Activated CD4-positive, alpha-beta memory T cell treated with anti-CD3 and anti-CD28 coated beads for 36 hours (primary cell): ENCODE data around the gene ILDR1. TPM values are rescaled to one million over a fixed set of nuclear protein-coding genes. Genes with fewer than 3 reads are reported as not detected.

Source experiments
- CTCF ChIA-PET: fragments of 350-600 bp; sonication (Branson Sonifier 250); formaldehyde crosslinking; loops from one replicate; lab custom pipeline; 2021; ENCODE audit warnings: antibody characterized with exemption, inconsistent platforms; lab: Charles Lee
- POLR2A ChIA-PET: fragments of 350-600 bp; sonication (Branson Sonifier 250); formaldehyde crosslinking; loops from one replicate; lab custom pipeline; 2021; ENCODE audit warnings: antibody characterized with exemption; lab: Charles Lee
- DNase-seq: peaks from one replicate; pipeline ENCODE4 v3.0.0-alpha.2; 2020
- H3K27ac Mint-ChIP-seq: one replicate; pipeline ENCODE4 v1.8.0; 2021; ENCODE audit warnings: mixed read lengths
- H3K27me3 Mint-ChIP-seq: one replicate; pipeline ENCODE4 v1.8.0; 2021; ENCODE audit warnings: mixed read lengths
- H3K36me3 Mint-ChIP-seq: one replicate; pipeline ENCODE4 v1.8.0; 2021; ENCODE audit warnings: mixed read lengths
- H3K4me1 Mint-ChIP-seq: one replicate; pipeline ENCODE4 v1.8.0; 2021; ENCODE audit warnings: low read depth, mixed read lengths
- H3K4me3 Mint-ChIP-seq: one replicate; pipeline ENCODE4 v1.8.0; 2021; ENCODE audit warnings: mild to moderate bottlenecking, mixed read lengths
- H3K9me3 Mint-ChIP-seq: one replicate; pipeline ENCODE4 v1.8.0; 2021; ENCODE audit warnings: mixed read lengths
- intact Hi-C: fragments of 100-400 bp; cut with micrococcal nuclease; formaldehyde crosslinking; loops from one replicate; pipeline ENCODE4 v1.15.1; 2023
- total RNA-seq, 2 experiments: library from RNA; stranded (reverse); gene quantifications; one replicate each; pipeline ENCODE4 v1.2.3, GENCODE V29; 2021

Gene ILDR1
- total RNA-seq, 2 experiments from 2014 or later: 0.26 to 0.41 TPM

DNA sequence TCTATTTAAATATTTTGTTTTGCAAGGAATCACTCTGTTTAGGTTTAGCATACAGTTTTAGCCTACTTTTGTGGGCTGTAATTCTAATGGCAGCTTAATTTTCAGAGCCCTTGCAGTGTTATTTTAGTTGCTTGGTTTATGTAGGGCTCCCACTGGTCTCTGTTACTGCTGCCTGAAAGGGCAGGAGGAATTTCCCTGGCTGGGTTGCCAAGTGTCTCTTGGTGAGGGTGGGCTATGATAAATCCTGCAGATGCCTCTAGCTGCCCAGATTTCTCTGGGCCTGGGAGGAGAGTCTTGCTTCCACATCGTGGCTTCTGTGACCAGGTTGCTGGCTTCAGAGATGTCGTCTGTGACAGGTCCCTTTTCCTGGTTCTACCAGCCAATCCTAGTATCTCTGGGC lies 36.2 kb downstream of the ILDR1 start:
- Mint-ChIP-seq H3K9me3 (peaks cover 18% of the 10 kb centered on the region), H3K36me3 (peaks cover 8% of the 10 kb centered on the region), H3K27ac (no peak overlapping the region), H3K4me1 (peaks cover 4% of the 10 kb centered on the region), H3K27me3 (peaks cover 5% of the 10 kb centered on the region), H3K4me3 (no peak overlapping the region)
- no peak for DNase-seq
- intact Hi-C loops: no loop called here
- ChIA-PET CTCF (no interaction called here), POLR2A (no interaction called here)

DNA sequence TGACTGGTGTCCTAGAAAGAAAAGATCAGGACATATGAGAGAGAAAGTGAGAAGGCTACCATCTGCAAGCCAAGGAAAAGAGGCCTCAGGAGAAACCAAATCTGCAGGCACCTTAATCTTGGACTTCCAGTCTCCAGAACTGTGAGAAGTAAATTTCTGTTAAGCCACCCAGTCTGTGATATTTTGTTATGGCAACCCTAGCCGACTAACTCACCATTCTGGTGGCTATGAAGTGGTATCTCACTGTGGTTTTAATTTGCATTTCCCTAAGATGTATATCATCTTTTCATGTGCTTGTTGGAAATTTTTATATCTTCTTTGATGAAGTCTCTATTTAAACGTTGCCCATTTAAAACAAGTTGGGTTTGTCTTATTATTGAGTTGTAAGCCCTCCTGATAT lies 40.6 kb downstream of the ILDR1 start:
- intact Hi-C loops: no loop called here
- no peaks in the 10 kb centered on the region for H3K4me1 Mint-ChIP-seq
- POLR2A ChIA-PET: no interaction called here

DNA sequence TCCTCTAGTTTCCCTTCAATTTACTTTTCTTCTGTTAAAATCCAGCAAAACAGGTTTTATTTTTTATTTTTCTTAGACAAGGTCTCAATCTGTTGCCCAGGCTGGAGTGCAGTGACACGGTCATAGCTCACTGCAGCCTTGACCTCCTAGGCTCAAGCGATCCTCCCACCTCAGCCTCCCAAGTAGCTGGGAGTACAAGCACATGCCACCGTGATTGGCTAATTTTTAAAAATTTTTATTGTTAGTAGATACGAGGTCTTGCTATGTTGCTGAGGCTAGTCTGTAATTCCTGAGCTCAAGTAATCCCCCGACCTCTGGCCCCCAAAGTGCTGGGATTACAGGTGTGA lies 41.6 kb downstream of the ILDR1 start:
- intact Hi-C loops: no loop called here
- no peak for DNase-seq
- CTCF ChIA-PET: interaction anchor here (0.5 kb wide), 1 partner anchor 434 kb away, joined by 4 read pairs; no protein-coding TSS in a partner anchor
- POLR2A ChIA-PET: interaction anchor here (0.7 kb wide), 1 partner anchor 36 kb away, joined by 3 read pairs; no protein-coding TSS in a partner anchor
- H3K36me3 Mint-ChIP-seq: peaks cover 8% of the 10 kb centered on the region
- no peak overlapping the region for H3K27ac Mint-ChIP-seq
- H3K4me1 Mint-ChIP-seq: no peaks in the 10 kb centered on the region
- H3K27me3 Mint-ChIP-seq: peaks cover 5% of the 10 kb centered on the region
- no peak overlapping the region for H3K4me3 Mint-ChIP-seq
- peaks cover 18% of the 10 kb centered on the region for H3K9me3 Mint-ChIP-seq

More for the DNA sequence above, 40.6 kb downstream of the ILDR1 start:
- H3K36me3 Mint-ChIP-seq: peaks cover 8% of the 10 kb centered on the region
- H3K4me3 Mint-ChIP-seq: no peak overlapping the region
- no peak overlapping the region for H3K27ac Mint-ChIP-seq
- CTCF ChIA-PET: no interaction called here
- DNase-seq: no peak
- peaks cover 18% of the 10 kb centered on the region for H3K9me3 Mint-ChIP-seq
- H3K27me3 Mint-ChIP-seq: peaks cover 5% of the 10 kb centered on the region

DNA sequence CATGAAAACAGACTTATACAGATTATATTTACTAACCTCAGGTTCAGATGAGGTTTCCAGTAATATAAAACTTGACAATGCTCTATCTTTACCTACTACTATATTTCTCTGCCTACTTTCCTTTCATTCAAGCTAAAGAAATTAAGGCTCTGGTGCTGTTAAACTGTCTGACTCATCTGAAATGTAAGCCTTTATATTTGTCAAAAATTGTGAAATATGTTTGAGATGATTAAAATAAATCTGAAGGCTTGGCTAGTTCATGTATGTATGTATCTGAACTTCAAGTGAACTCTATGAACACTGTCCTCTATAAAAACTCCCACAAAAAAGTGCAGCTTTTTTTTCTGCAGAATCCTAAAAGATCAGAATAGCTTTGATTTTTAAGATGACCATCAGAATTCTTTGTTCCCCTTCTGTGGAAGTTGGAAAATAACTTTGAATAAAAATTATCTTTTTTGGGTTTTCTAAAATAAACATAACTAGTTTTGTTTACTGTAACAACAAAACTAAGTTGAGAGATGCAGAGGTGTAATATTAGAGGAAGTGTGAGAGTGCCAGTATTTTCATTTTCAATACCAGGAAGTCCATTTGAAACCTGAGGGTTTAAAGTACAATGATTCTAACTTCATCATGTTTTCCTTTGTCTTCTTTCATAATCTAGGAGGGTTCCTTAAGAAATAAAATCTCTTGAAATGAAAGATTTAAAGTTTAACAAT lies 42.2 kb downstream of the ILDR1 start:
- DNase-seq: no peak
- Mint-ChIP-seq H3K4me3 (no peak overlapping the region), H3K27ac (no peak overlapping the region), H3K36me3 (peaks cover 7% of the 10 kb centered on the region), H3K4me1 (no peaks in the 10 kb centered on the region), H3K9me3 (peaks cover 18% of the 10 kb centered on the region), H3K27me3 (peaks cover 3% of the 10 kb centered on the region)
- intact Hi-C loops: no loop called here
- POLR2A ChIA-PET: interaction anchor here (0.7 kb wide), 1 partner anchor 35 kb away, joined by 3 read pairs; no protein-coding TSS in a partner anchor
- CTCF ChIA-PET: interaction anchor here (0.5 kb wide), 1 partner anchor 434 kb away, joined by 4 read pairs; no protein-coding TSS in a partner anchor

DNA sequence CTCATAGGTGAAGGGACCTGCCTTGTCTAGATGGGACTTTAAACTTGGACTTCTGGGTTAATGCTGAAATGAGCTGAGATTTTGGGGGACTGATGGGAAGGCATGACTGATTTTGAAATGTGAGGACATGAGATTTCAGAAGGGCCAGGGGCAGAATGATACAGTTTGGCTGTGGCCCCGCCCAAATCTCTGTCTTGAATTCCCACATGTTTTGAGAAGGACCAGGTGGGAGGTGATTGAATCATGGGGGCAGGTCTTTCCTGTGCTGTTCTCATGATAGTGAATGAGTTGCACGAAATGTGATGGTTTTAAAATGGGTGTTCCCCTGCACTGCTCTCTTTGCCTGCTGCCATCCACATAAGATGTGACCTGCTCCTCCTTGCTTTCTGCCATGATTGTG lies 42.8 kb downstream of the ILDR1 start:
- Mint-ChIP-seq H3K4me1 (no peaks in the 10 kb centered on the region), H3K4me3 (no peak overlapping the region), H3K9me3 (peaks cover 20% of the 10 kb centered on the region), H3K27me3 (peaks cover 3% of the 10 kb centered on the region), H3K36me3 (peaks cover 8% of the 10 kb centered on the region), H3K27ac (no peak overlapping the region)
- CTCF ChIA-PET: no interaction called here
- POLR2A ChIA-PET: no interaction called here
- intact Hi-C loops: no loop called here
- DNase-seq: no peak

DNA sequence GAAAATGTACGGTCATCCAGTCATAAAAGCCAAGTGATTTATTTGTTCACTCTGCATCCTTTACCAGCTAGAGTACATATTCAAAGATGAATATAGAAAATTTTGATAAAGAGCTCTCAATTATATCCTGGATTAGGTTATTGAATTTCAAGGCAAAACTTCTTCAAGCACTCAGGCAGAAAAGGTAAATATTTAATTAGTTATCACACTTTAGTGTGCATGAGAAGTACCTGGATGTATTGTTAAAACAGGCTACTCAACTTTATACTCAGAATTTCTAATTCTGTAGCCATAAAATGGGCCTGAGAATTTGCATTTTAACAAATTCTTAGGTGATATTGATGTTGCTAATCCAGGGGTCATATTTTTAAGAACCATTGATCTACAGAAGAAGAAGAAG lies 45.3 kb downstream of the ILDR1 start:
- H3K36me3 Mint-ChIP-seq: peaks cover 2% of the 10 kb centered on the region
- peaks cover 8% of the 10 kb centered on the region for H3K9me3 Mint-ChIP-seq
- H3K4me3 Mint-ChIP-seq: no peak overlapping the region
- no peaks in the 10 kb centered on the region for H3K27me3 Mint-ChIP-seq
- intact Hi-C loops: no loop called here
- ChIA-PET POLR2A (no interaction called here), CTCF (no interaction called here)
- H3K27ac Mint-ChIP-seq: no peak overlapping the region
- no peaks in the 10 kb centered on the region for H3K4me1 Mint-ChIP-seq
- no peak for DNase-seq

DNA sequence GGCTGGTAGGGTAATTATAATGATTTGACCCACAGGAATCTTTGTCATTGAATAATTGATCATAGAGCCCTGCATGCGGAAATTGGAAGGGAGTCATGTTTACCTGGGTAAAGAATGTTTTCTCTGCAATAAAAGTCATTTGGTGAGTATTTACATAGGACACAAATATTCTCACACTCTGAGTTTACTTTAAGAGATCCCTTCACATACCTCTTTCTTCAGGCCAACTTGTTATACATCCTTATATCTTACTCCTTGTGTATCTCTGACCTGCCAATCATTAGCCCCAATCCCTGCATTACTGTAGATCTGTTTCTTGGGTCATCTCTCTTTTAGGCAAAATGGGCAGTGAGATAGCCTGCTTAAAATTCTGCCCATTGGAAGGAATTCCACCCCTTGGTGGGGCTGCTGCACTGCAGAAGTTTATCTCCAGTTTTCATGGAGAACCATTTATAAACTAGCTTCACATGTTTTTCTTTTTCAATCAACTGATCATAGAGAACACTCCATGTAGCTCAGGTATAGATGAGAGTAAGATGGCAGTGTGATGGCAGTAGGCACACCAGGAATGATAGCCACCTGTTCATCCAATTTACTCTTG lies 46.2 kb downstream of the ILDR1 start:
- POLR2A ChIA-PET: no interaction called here
- Mint-ChIP-seq H3K36me3 (peaks cover 2% of the 10 kb centered on the region), H3K9me3 (peaks cover 8% of the 10 kb centered on the region), H3K4me1 (no peaks in the 10 kb centered on the region), H3K27me3 (no peaks in the 10 kb centered on the region), H3K4me3 (no peak overlapping the region), H3K27ac (no peak overlapping the region)
- DNase-seq: no peak
- intact Hi-C loops: no loop called here
- CTCF ChIA-PET: interaction anchor here (1.0 kb wide), 1 partner anchor 116 kb away, joined by 3 read pairs; no protein-coding TSS in a partner anchor

DNA sequence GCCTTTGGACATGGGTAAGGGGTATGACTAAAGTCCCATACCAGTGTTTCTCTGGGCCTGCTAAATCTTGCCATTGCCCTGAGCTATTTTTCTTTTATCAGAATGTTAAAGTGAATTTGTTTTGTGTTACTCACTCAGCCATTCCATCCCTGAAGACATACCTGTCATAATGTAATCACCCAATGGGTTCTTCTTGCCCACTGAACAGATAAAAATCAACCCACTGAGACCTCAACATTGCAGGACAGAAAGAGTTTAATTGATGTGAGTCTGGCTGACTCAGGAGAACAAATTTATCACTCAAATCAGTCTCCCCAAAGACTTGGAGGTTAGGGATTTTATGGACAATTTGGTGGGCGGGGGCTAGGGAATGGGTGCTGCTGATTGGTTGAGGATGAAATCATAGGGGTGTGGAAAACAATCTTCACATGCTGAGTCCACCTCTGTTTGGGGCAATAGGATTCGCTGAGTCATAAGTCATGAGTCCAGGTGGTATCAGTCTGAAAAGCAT lies 47.4 kb downstream of the ILDR1 start:
- ChIA-PET CTCF (no interaction called here), POLR2A (no interaction called here)
- Mint-ChIP-seq H3K27me3 (no peaks in the 10 kb centered on the region), H3K4me1 (no peaks in the 10 kb centered on the region), H3K36me3 (peaks cover 2% of the 10 kb centered on the region), H3K4me3 (no peak overlapping the region), H3K27ac (no peak overlapping the region), H3K9me3 (peaks cover 8% of the 10 kb centered on the region)
- intact Hi-C loops: no loop called here
- DNase-seq: no peak

DNA sequence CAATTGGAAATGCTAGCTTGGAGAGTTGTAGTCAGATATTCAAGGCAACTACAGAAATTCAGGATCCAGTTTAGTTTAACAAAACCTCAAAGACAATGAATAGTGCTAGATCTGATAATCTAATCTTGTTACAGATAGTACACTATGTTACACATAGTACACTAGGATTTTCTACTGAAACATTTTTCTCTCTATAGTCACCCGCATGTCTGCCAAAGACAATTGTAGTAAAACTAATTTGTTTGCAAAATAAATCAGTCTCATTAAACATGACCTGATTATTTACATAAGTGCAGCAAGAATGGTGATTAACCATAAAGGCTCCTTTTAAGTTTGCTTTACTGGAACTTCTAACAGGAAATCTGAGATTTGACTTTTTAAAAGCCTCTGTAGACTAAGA lies 52.0 kb downstream of the ILDR1 start:
- H3K27ac Mint-ChIP-seq: no peak overlapping the region
- peaks cover 3% of the 10 kb centered on the region for H3K27me3 Mint-ChIP-seq
- H3K4me3 Mint-ChIP-seq: no peak overlapping the region
- intact Hi-C loops: no loop called here
- ChIA-PET POLR2A (no interaction called here), CTCF (no interaction called here)
- no peaks in the 10 kb centered on the region for H3K4me1 Mint-ChIP-seq
- no peak for DNase-seq
- H3K36me3 Mint-ChIP-seq: peaks cover 2% of the 10 kb centered on the region
- H3K9me3 Mint-ChIP-seq: peaks cover 10% of the 10 kb centered on the region

DNA sequence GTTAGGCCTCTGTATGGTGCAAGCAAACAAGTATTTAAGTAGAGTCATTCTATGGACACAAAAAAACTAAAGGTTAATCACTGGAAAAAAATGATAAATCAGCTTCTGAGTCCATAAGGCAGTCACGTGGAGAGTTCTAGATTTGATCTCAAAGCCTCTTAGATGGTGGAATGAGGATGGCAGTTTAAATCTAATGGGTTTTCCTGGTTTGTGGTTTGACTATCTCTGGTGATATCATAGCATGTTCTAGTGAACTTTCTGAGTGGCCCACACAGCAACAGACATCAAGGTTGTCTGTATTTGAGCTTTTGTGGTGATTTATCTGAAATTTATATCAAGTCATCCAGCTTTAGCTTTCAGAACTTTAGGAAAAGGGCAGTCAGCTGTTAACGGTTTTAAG lies 52.4 kb downstream of the ILDR1 start:
- ChIA-PET POLR2A (no interaction called here), CTCF (interaction anchor here (1.2 kb wide), 1 partner anchor 26 kb away, joined by 5 read pairs; no protein-coding TSS in a partner anchor)
- H3K4me3 Mint-ChIP-seq: no peak overlapping the region

DNA sequence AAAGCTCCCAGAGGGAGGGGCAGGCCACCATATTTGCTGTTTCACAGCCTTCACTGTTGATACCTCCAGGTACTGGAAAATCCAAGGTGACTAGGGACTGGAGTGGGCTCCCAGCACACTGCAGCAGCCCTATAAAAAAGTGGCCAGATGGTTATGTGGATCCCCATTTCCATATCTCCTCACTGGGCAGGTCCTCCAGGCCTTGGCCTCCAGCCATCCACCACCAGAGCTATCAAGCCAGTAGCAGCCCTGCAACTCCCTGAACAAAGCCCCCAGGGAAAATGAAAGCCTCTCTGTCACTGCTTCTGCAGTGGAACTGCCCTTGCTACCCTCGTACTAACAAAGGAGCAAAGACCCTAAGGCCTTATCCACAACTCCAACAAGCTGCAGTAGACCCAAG lies 58.4 kb downstream of the ILDR1 start:
- intact Hi-C loops: no loop called here

More for the DNA sequence above, 52.4 kb downstream of the ILDR1 start:
- H3K27ac Mint-ChIP-seq: no peak overlapping the region
- no peaks in the 10 kb centered on the region for H3K4me1 Mint-ChIP-seq
- intact Hi-C loops: no loop called here
- H3K9me3 Mint-ChIP-seq: peaks cover 6% of the 10 kb centered on the region
- peaks cover 3% of the 10 kb centered on the region for H3K27me3 Mint-ChIP-seq
- no peak for DNase-seq
- no peaks in the 10 kb centered on the region for H3K36me3 Mint-ChIP-seq

DNA sequence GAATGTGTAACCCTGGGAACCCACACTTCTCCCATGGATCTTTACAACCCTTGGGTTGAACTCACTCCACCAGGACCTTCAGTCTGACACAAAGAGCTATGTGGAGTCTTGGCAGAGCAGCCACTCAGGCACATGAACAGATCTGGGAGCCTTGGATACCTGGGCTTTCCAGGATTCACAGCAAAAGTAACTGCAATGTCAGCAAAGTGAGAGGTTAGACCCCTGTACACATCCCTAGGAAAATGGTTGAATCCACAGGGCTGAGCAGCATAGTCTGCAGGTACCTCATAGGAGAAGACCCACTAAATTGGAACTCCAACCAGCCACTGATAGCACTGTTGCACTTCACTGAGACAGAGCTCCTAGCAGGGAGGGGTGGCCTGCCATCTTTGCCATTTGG lies 59.6 kb downstream of the ILDR1 start:
- H3K36me3 Mint-ChIP-seq: no peaks in the 10 kb centered on the region

More for the DNA sequence above, 58.4 kb downstream of the ILDR1 start:
- no peak for DNase-seq
- Mint-ChIP-seq H3K4me3 (no peak overlapping the region), H3K36me3 (no peaks in the 10 kb centered on the region), H3K27me3 (peaks cover 3% of the 10 kb centered on the region), H3K9me3 (peaks cover 3% of the 10 kb centered on the region), H3K27ac (no peak overlapping the region), H3K4me1 (no peaks in the 10 kb centered on the region)
- CTCF ChIA-PET: no interaction called here
- POLR2A ChIA-PET: no interaction called here

More for the DNA sequence above, 59.6 kb downstream of the ILDR1 start:
- Mint-ChIP-seq H3K4me1 (no peaks in the 10 kb centered on the region), H3K9me3 (peaks cover 3% of the 10 kb centered on the region), H3K27me3 (peaks cover 3% of the 10 kb centered on the region), H3K27ac (no peak overlapping the region), H3K4me3 (no peak overlapping the region)
- intact Hi-C loops: no loop called here
- CTCF ChIA-PET: no interaction called here
- DNase-seq: no peak
- POLR2A ChIA-PET: no interaction called here
